Amniotic stem cell (primary cell): ENCODE measurements around the gene AFF1.

Experiments used
- DNase-seq: peaks from one replicate; lab custom pipeline; 2025; lab: John Stamatoyannopoulos, UW

AFF1 gene

GRCh38 chr4:86919561-86920223, 15.1 kb upstream of the AFF1 start:
- DNase-seq, result no peak

GRCh38 chr4:86921608-86922252, 13.1 kb upstream of the AFF1 start:
- DNase-seq, result no peak

DNA sequence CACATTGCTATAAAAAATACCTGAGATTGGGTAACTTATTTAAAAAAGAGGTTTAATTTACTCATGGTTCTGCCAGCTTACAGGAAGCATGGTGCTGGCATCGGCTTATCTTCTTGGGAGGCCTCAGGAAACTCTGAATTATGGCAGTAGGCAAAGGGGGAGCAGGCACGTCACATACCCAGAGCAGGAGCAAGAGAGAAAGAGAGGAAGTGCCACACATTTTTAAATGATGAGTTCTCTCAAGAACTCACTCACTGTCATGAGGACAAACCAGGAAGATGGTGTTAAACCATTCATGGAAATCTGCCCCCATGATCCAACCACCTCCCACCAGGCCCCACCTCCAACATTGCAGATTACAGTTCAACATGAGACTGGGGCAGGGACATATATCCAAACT, 10.0 kb upstream of the AFF1 start:
- DNase-seq, result no peak

- no peak for DNase-seq
Observed at GRCh38 chr4:86926435-86927086, 8.2 kb upstream of the AFF1 start.

DNA sequence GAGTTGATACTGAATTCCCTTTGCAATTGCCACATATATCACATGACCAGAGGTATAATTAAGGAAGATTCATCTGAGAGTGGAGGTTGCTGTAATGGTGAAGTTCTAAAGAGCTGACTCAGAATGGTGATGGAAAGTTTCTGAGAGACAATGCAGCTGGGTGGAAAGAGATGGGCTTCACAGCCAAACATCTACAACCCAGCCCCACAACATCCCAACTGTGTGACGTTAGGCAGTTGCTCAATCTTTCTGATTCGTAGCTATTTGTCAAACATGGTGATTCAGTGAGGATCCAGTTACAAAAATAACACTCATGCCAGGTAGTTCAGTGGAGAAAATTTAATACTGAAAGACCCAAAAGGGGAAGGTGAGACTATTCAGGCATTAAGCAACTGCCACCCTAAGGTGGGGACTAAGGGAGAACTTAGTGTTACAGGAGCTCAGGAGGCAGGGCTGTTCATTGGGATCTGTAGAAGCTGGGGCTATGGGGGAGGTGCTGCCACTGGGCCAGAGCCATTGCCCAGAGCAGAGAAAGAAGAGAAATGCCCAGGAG, 6.9 kb upstream of the AFF1 start:
- DNase-seq, result peak; percentile 93

DNA sequence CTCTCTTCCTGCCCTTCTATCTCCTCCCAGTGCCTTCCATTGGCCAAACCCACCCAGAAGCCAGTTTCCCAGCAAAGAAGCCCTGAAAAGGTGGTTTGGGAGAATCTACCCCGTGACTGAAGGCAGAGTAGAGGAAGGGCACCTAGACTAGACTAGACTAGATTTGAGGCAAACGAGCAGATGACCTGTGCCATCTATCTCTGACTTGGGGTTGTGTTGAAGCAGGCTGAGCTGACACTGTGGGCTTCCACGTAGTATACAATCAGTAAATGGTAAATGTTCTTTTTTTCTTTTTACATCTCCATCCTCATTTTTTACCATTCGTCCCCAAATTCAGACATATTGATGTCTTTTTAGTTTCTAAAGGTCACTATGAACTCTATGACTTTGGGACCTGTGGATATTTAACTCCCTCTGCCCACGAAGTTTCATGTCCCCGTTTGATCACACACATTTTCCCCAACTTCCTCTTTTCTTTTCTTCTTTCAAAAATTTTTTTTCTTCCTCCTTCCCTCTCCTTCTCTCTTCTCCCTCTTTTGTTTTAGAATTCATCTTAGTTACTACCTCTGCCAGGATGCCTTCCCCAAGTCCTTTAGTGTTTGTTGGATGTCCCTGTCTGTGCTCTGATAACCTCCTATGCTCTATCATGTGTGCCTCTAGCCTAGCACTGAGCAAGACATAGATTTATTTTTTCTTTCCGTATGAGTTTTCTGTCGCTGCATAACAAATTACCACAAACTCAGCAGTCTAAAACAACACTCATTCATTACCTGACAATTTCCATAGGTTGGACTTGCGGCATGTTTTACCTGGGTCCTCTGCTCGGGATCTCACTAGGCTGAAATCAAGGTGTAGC, 6.2 kb upstream of the AFF1 start:
- DNase-seq, result no peak

GRCh38 chr4:86934147-86934770, 552 bp upstream of the AFF1 start:
- DNase-seq, result no peak

- DNase-seq, result no peak
Observed at GRCh38 chr4:86935566-86935852, 698 bp downstream of the AFF1 start.

DNA sequence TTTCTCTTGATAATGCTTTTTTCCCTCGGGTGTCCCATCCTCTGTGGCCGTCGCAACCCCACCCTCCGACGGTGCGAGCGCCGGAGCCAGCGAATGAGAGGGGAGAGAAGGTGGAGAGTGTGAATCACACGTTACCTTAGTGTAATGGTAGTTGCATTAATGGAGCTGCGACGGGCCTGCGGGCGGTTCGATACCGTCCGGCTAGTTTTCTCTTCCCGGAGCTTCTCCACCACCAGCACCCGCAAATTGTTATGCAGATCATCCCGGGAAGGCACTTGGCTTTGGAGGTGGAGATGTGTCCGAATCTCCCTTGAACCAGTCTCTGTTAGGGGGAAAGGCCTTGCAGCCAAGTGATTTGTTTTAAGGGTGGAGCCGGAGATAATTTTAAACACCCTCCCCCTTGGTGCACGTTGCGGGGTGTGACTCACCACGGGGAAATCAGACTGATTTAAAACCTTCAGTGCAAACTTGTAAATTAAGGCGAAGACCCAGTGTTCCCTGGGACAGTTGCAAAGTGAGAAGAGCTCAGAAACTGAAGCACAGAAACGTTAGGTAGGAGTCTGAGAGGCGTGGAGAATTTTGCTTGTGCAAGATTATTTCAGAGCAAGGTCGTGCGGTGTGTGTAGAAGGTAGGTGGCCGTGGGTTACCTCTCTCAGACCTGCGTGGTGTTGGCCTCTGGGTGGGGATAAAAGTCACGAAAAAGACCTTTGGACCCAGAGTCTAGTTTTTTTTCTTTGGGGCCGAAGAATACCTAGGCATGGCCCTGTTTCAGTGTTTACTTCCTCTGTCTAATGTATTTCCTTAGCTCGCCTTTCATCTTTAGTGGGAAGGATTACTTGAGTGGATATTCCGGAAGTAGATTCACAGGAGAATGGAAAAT, 1.3 kb downstream of the AFF1 start:
- DNase-seq, result peak; percentile 45

- DNase-seq, result no peak
Observed at GRCh38 chr4:86938771-86939520, 4.1 kb downstream of the AFF1 start.

- no peak for DNase-seq
Observed at GRCh38 chr4:86939729-86940575, 5.1 kb downstream of the AFF1 start.

DNA sequence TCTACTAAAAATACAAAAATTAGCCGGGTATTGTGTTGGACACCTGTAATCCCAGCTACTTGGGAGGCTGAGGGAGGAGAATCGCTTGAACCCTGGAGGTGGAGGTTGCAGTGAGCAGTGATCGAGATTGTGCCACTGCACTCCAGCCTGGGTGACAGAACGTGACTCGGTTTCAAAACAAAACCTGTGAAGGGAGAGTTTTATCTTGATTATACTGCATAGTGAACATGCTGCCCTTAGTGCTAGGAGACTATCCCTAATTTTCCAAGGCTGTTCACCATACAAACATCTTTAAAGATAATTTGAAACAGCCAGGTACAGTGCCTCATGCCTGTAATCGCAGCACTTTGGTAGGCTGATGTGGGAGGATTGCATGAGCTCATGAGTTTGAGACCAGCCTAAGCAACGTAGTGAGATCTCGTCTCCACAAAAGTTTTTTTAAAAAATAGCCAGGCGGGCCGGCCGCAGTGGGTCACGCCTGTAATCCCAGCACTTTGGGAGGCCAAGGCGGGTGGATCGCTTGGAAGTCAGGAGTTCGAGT, 6.2 kb downstream of the AFF1 start:
- DNase-seq, result no peak

DNA sequence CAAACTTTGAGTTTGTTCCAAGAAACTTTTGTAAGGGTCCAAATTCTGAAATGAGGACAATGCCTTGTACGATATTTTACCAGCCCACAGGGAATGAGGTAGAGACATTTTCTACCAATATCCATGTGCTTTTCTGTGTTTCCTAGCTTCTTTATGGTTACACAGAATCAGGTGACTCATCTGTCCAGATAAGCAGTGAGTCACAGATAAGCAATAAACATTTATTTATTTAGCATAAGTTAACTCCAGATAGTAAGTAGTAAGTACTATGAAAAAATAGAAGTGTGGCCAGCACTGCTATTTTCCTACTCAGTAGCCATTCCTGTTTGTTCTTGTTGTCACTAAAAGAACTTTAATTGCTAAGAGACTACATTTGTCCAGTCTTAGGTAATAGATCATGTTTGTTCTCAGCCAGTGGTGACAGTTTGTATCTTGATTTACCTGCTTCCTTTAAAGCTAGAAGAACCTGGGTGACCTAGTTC, 7.4 kb downstream of the AFF1 start:
- DNase-seq, result no peak

GRCh38 chr4:86944964-86945781, 10.4 kb downstream of the AFF1 start:
- DNase-seq, result no peak

GRCh38 chr4:86946868-86947500, 12.2 kb downstream of the AFF1 start:
- DNase-seq, result no peak

DNA sequence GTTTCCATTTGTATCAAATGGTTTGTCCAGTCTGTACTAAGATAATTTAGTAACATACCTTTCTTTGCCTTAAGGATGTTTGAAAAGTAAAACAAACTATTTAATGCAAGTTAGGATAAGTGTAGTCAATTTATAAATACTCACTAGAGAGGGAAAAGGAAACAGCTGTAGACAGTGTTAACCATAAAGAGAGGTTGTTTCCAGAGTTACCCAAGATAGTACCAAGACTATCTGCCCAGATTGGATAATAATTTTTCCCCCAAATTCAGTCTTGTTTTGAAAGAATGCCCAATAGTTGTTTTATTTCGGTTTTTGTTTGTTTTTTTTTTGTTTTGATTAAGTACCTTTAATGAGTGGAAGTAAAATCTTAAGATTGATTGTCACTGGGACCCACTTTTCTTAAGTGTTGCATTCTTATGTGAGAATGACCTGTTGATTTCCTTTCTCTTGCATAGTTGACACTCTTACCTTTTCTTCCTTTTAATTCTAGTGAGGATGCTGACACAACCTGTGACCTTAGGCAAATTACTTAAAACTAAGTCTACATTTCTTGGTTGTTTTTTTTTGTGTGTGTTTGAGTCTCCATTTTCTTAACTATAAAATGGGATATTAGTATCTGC, 12.8 kb downstream of the AFF1 start:
- DNase-seq, result no peak

GRCh38 chr4:86948276-86948675, 13.5 kb downstream of the AFF1 start:
- no peak for DNase-seq
